Astrocyte (in vitro differentiated cells and primary cell): ENCODE measurements around the gene FOXK2. TPM values are rescaled to one million over a fixed set of nuclear protein-coding genes. Genes with fewer than 3 reads are reported as not detected.
"Not testable (repeated sequence)": the region's sequence is repeated elsewhere in the genome, so short reads cannot be mapped to it uniquely, and the experiment has no call there.

Experiments used
- DNase-seq: peaks from one replicate; pipeline ENCODE4 v3.0.0-alpha.2; 2010; ENCODE audit warnings: low read depth
- FAIRE-seq: peaks from 2 replicates; lab custom pipeline; 2011; peaks lifted over from hg19 to GRCh38; lab: Jason Lieb, UNC
- H2AFZ ChIP-seq: 2 replicates; pipeline ENCODE4 v1.6.0; 2012; ENCODE audit warnings: low read depth, low read length, inconsistent platforms
- H3K27ac ChIP-seq: 2 replicates; pipeline ENCODE4 v1.5.1; 2011; ENCODE audit warnings: low read depth, low read length, inconsistent platforms
- H3K27me3 ChIP-seq: 2 replicates; pipeline ENCODE4 v1.6.0; 2011; ENCODE audit warnings: low read length, inconsistent platforms; ENCODE audit not compliant: insufficient read depth
- H3K36me3 ChIP-seq: 2 replicates; pipeline ENCODE4 v1.5.1; 2011; ENCODE audit warnings: low read length, inconsistent platforms; ENCODE audit not compliant: insufficient read depth
- H3K4me1 ChIP-seq: 2 replicates; pipeline ENCODE4 v1.5.1; 2011; ENCODE audit warnings: low read length, inconsistent platforms; ENCODE audit not compliant: insufficient read depth
- H3K4me2 ChIP-seq: 2 replicates; pipeline ENCODE4 v1.6.0; 2012; ENCODE audit warnings: low read length, inconsistent platforms
- H3K4me3 ChIP-seq: 2 replicates; pipeline ENCODE4 v1.5.1; 2011; ENCODE audit warnings: low read depth, mild to moderate bottlenecking, low read length, inconsistent platforms; ENCODE audit not compliant: insufficient read depth
- H3K79me2 ChIP-seq: 2 replicates; pipeline ENCODE4 v1.6.0; 2012; ENCODE audit warnings: mild to moderate bottlenecking, low read length, inconsistent platforms; ENCODE audit not compliant: insufficient read depth
- H3K9ac ChIP-seq: 2 replicates; pipeline ENCODE4 v1.6.0; 2012; ENCODE audit warnings: mild to moderate bottlenecking, low read length, inconsistent platforms
- H3K9me3 ChIP-seq: 2 replicates; pipeline ENCODE4 v1.5.1; 2012; ENCODE audit warnings: low read depth, mild to moderate bottlenecking, low read length, inconsistent platforms; ENCODE audit not compliant: insufficient read depth
- H4K20me1 ChIP-seq: 2 replicates; pipeline ENCODE4 v1.6.0; 2012; ENCODE audit warnings: low read length, inconsistent platforms; ENCODE audit not compliant: insufficient read depth
- H3K27ac Mint-ChIP-seq: one replicate; pipeline ENCODE4 v1.8.0; 2021; ENCODE audit warnings: mild to moderate bottlenecking, mixed read lengths; ENCODE audit not compliant: unreplicated experiment
- H3K27me3 Mint-ChIP-seq: one replicate; pipeline ENCODE4 v1.8.0; 2021; ENCODE audit warnings: low read depth, mixed read lengths; ENCODE audit not compliant: unreplicated experiment
- H3K36me3 Mint-ChIP-seq: one replicate; pipeline ENCODE4 v1.8.0; 2021; ENCODE audit warnings: low read depth, mixed read lengths; ENCODE audit not compliant: unreplicated experiment
- H3K4me1 Mint-ChIP-seq: one replicate; pipeline ENCODE4 v1.8.0; 2021; ENCODE audit warnings: low read depth, mixed read lengths; ENCODE audit not compliant: unreplicated experiment
- H3K4me3 Mint-ChIP-seq: one replicate; pipeline ENCODE4 v1.8.0; 2021; ENCODE audit warnings: mild to moderate bottlenecking, moderate library complexity, mixed read lengths; ENCODE audit not compliant: unreplicated experiment
- H3K9me3 Mint-ChIP-seq: one replicate; pipeline ENCODE4 v1.8.0; 2021; ENCODE audit warnings: mild to moderate bottlenecking, mixed read lengths; ENCODE audit not compliant: unreplicated experiment
- EZH2 ChIP-seq: IDR thresholded peaks from 2 replicates; pipeline ENCODE4 v1.6.1; 2012; ENCODE audit warnings: mild to moderate bottlenecking, low read length, inconsistent platforms; ENCODE audit not compliant: insufficient read depth
- total RNA-seq: library from RNA; stranded (reverse); gene quantifications from 2 replicates; pipeline ENCODE4 v1.2.1, GENCODE V29; 2021
- TF ChIP-seq, protein P1 (sequence below): IDR thresholded peaks from 2 replicates; pipeline ENCODE4 v1.5.1; 2011; ENCODE audit warnings: low read depth, mild to moderate bottlenecking, inconsistent platforms, low read length, moderate library complexity; ENCODE audit not compliant: insufficient read depth

The FOXK2 gene
- total RNA-seq, 1 donor from 2014 or later: 68.0 TPM

DNA sequence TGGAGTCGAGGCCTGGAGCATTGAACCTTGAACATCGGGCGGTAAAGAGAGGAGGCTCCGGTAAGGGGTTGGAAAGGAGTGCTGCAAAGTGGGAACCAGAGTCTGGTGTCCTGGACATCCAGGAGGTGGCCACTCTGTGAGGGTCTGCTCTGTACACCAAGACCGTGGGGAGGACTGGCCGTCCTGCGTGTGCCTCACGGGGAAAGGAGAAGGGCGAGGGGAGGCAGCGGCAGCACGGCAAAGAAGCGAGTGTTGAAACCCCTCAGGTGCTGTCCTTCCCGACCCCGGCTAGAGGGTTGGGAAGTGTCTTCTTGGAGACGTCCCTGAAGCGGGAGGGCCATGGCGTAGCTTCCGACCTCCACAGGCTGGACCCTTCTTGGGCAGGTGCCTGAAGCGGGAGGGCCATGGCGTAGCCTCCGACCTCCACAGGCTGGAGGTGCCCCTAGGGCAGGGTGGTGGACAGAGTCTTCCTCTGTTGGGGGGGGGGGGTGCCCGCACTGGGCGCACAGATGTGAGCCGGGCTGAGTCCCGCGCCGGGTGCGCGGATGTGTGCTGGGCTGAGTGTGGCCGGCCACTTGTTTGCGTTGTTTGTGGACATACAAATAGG, 42.0 kb downstream of the FOXK2 start:
- Mint-ChIP-seq H3K36me3 (peaks cover 5% of the 10 kb centered on the region), H3K27me3 (no peaks in the 10 kb centered on the region), H3K4me1 (peaks cover 6% of the 10 kb centered on the region), H3K9me3 (peaks cover 2% of the 10 kb centered on the region), H3K27ac (peak overlapping the region; percentile 78), H3K4me3 (no peak overlapping the region)
- no peak overlapping the region for H3K9ac ChIP-seq
- H2AFZ ChIP-seq: no peak overlapping the region
- H3K27ac ChIP-seq: no peak overlapping the region
- no peaks in the 10 kb centered on the region for H3K27me3 ChIP-seq
- H3K4me3 ChIP-seq: no peak overlapping the region
- H3K4me1 ChIP-seq: no peaks in the 10 kb centered on the region
- H3K36me3 ChIP-seq: peaks cover 5% of the 10 kb centered on the region
- no peak for DNase-seq
- no peaks in the 10 kb centered on the region for H3K9me3 ChIP-seq
- H3K4me2 ChIP-seq: no peak overlapping the region
- H3K79me2 ChIP-seq: peaks cover 78% of the 10 kb centered on the region
- peaks cover 90% of the 10 kb centered on the region for H4K20me1 ChIP-seq
- no peak for FAIRE-seq
- no peak for TF ChIP-seq EZH2

DNA sequence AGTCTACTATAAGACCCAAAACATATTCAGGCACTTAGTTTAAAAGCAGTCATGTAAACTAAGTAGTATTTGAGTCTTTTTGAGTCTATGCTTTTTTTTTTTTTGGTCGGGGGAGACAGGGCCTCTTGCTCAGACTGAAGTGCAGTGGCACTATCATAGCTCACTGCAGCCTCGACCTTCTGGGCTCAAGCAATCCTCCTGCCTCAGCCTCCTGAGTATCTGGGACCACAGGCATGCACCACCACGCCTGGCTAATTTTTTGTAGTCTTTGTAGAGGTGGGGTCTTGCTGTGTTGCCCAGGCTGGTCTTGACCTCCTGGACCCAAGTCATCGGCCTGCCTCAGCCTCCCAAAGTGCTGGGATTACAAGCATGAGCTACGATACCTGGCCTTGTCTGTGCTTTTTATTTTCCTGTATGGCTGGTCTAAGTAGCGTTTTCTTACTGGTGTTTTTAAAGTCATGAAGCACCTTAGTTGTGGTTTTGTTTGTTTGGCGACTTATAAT, 43.2 kb downstream of the FOXK2 start:
- H3K27ac ChIP-seq, H3K36me3 Mint-ChIP-seq, H3K4me1 ChIP-seq, FAIRE-seq, H3K4me3 ChIP-seq, H3K4me3 Mint-ChIP-seq, DNase-seq, H3K9me3 Mint-ChIP-seq, H3K4me1 Mint-ChIP-seq, H3K4me2 ChIP-seq, H3K9ac ChIP-seq, H3K27ac Mint-ChIP-seq, H3K36me3 ChIP-seq, H3K9me3 ChIP-seq, H2AFZ ChIP-seq, H3K27me3 ChIP-seq, H3K27me3 Mint-ChIP-seq: not testable (repeated sequence)
- peaks cover 82% of the 10 kb centered on the region for H3K79me2 ChIP-seq
- H4K20me1 ChIP-seq: peaks cover 96% of the 10 kb centered on the region

DNA sequence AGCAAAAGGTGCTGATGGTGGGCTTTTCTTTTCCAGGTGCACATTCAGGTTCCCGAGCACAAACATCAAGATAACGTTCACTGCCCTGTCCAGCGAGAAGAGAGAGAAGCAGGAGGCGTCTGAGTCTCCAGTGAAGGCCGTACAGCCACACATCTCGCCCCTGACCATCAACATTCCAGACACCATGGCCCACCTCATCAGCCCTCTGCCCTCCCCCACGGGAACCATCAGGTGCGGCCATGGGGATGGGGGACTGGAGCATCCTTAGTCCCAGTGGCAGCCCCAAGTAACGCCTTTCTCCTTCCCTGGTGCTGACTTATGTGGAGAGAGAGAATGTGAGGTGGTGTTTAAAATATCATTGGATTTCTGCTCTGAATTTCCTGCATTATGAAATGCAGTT, 43.8 kb downstream of the FOXK2 start:
- no peak for FAIRE-seq
- Histone ChIP-seq H3K4me2 (no peak overlapping the region), H4K20me1 (peaks cover 96% of the 10 kb centered on the region), H3K36me3 (peaks cover 8% of the 10 kb centered on the region), H3K9me3 (no peaks in the 10 kb centered on the region), H3K4me1 (no peaks in the 10 kb centered on the region), H3K27me3 (no peaks in the 10 kb centered on the region), H3K27ac (no peak overlapping the region), H3K9ac (no peak overlapping the region), H3K4me3 (no peak overlapping the region), H3K79me2 (peaks cover 81% of the 10 kb centered on the region), H2AFZ (no peak overlapping the region)
- H3K9me3 Mint-ChIP-seq: peaks cover 2% of the 10 kb centered on the region
- H3K4me1 Mint-ChIP-seq: peaks cover 6% of the 10 kb centered on the region
- peaks cover 5% of the 10 kb centered on the region for H3K36me3 Mint-ChIP-seq
- no peak overlapping the region for H3K4me3 Mint-ChIP-seq
- no peaks in the 10 kb centered on the region for H3K27me3 Mint-ChIP-seq
- DNase-seq: no peak
- no peak overlapping the region for H3K27ac Mint-ChIP-seq
- no peak for TF ChIP-seq EZH2
- TF ChIP-seq, protein P1, sequence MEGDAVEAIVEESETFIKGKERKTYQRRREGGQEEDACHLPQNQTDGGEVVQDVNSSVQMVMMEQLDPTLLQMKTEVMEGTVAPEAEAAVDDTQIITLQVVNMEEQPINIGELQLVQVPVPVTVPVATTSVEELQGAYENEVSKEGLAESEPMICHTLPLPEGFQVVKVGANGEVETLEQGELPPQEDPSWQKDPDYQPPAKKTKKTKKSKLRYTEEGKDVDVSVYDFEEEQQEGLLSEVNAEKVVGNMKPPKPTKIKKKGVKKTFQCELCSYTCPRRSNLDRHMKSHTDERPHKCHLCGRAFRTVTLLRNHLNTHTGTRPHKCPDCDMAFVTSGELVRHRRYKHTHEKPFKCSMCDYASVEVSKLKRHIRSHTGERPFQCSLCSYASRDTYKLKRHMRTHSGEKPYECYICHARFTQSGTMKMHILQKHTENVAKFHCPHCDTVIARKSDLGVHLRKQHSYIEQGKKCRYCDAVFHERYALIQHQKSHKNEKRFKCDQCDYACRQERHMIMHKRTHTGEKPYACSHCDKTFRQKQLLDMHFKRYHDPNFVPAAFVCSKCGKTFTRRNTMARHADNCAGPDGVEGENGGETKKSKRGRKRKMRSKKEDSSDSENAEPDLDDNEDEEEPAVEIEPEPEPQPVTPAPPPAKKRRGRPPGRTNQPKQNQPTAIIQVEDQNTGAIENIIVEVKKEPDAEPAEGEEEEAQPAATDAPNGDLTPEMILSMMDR: no peak

DNA sequence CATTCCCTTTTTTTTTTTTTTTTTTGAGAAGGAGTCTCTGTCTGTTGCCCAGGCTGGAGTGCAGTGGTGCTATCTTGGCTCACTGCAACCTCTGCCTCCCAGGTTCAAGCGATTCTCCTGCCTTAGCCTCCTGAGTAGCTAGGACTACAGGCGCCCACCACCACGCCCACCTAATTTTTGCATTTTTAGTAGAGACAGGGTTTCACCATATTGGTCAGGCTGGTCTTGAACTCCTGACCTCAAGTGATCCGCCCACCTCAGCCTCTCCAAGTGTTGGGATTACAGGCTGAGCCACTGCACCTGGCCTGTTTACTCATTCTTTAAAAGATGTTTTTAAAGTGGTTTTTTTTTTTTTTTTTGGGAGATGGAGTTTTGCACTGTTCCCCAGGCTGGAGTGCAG, 44.2 kb downstream of the FOXK2 start:
- FAIRE-seq: not testable (repeated sequence)
- peaks cover 80% of the 10 kb centered on the region for H3K79me2 ChIP-seq

More for the DNA sequence above, 44.2 kb downstream of the FOXK2 start:
- H3K4me3 ChIP-seq, DNase-seq, H3K36me3 ChIP-seq, H3K9ac ChIP-seq, H3K36me3 Mint-ChIP-seq, H3K27ac Mint-ChIP-seq, H2AFZ ChIP-seq, H3K27me3 ChIP-seq, H3K9me3 Mint-ChIP-seq, H3K27ac ChIP-seq, H3K9me3 ChIP-seq, H3K4me1 ChIP-seq, H3K27me3 Mint-ChIP-seq, H3K4me3 Mint-ChIP-seq, H3K4me1 Mint-ChIP-seq, H3K4me2 ChIP-seq: not testable (repeated sequence)
- peaks cover 96% of the 10 kb centered on the region for H4K20me1 ChIP-seq
